Suprapubic skin (tissue), 4 donors: ENCODE results near the gene WLS. TPM values are rescaled to one million over a fixed set of nuclear protein-coding genes. Genes with fewer than 3 reads are reported as not detected.

Source experiments
- DNase-seq, 2 donors: peaks; one replicate each; pipeline ENCODE4 v3.0.0-alpha.2; 2019; ENCODE audit warnings: low spot score in 2 of 2
- H3K27ac ChIP-seq: fragments of 200-600 bp; sonication (generic); one replicate; pipeline ENCODE4 v1.5.1; 2019
- H3K27me3 ChIP-seq: fragments of 200-600 bp; sonication (generic); one replicate; pipeline ENCODE4 v1.5.1; 2019
- H3K36me3 ChIP-seq: fragments of 200-600 bp; sonication (generic); one replicate; pipeline ENCODE4 v1.5.1; 2019
- H3K4me1 ChIP-seq: fragments of 200-600 bp; sonication (generic); one replicate; pipeline ENCODE4 v1.5.1; 2019
- H3K4me3 ChIP-seq: fragments of 200-600 bp; sonication (generic); one replicate; pipeline ENCODE4 v1.5.1; 2019; ENCODE audit warnings: mild to moderate bottlenecking
- H3K9me3 ChIP-seq: fragments of 200-600 bp; sonication (generic); one replicate; pipeline ENCODE4 v1.5.1; 2019
- EP300 ChIP-seq: sonication (generic); formaldehyde crosslinking; IDR thresholded peaks from one replicate; pipeline ENCODE4 v1.6.1; 2017; ENCODE audit warnings: antibody characterized with exemption
- POLR2A ChIP-seq, 2 donors: fragments of 450-650 bp; IDR thresholded peaks; one replicate each; pipeline ENCODE4 v1.6.1; 2017; ENCODE audit warnings: antibody characterized with exemption in 2 of 2, mild to moderate bottlenecking in 2 of 2, moderate library complexity in 2 of 2
- POLR2AphosphoS5 ChIP-seq, 3 donors: sonication (generic); formaldehyde crosslinking; IDR thresholded peaks; one replicate each; pipeline ENCODE4 v1.6.1; 2017; ENCODE audit warnings: antibody characterized with exemption in 3 of 3
- WGBS: methylation state at CpG from one replicate; pipeline ENCODE4 v1.1.5; 2018; 5-methylcytosine and 5-hydroxymethylcytosine counted together
- total RNA-seq, 4 donors: library from RNA; depleted of rRNA; stranded (reverse); fragments of >200 nt; gene quantifications; one replicate each; pipeline ENCODE4 v1.1.0, GENCODE V29; 2016
- TF ChIP-seq, protein P1 (sequence below), 2 donors: fragments of 200-600 bp in 1 of 2; fragments of 450-650 bp in 1 of 2; sonication (generic) in 1 of 2; IDR thresholded peaks; one replicate each; pipeline ENCODE4 v1.5.1; 2016 to 2019; ENCODE audit warnings: antibody characterized with exemption in 2 of 2, mild to moderate bottlenecking in 1 of 2, moderate library complexity in 1 of 2

Gene WLS
- total RNA-seq, 4 donors from 2014 or later: 62.3 to 75.0 (median 70.0) TPM

GRCh38 chr1:68158837-68159236 is 73.5 kb downstream of the WLS start:
- H3K4me1 ChIP-seq: peaks cover 2% of the 10 kb centered on the region
- peaks cover 28% of the 10 kb centered on the region for H3K36me3 ChIP-seq
- no peak overlapping the region for H3K27ac ChIP-seq
- 71% methylated on average over 8 of the region's 8 CpGs for WGBS
- no peaks in the 10 kb centered on the region for H3K9me3 ChIP-seq
- H3K27me3 ChIP-seq: no peaks in the 10 kb centered on the region
- H3K4me3 ChIP-seq: no peak overlapping the region
- DNase-seq: no peak
- TF ChIP-seq, protein P1, sequence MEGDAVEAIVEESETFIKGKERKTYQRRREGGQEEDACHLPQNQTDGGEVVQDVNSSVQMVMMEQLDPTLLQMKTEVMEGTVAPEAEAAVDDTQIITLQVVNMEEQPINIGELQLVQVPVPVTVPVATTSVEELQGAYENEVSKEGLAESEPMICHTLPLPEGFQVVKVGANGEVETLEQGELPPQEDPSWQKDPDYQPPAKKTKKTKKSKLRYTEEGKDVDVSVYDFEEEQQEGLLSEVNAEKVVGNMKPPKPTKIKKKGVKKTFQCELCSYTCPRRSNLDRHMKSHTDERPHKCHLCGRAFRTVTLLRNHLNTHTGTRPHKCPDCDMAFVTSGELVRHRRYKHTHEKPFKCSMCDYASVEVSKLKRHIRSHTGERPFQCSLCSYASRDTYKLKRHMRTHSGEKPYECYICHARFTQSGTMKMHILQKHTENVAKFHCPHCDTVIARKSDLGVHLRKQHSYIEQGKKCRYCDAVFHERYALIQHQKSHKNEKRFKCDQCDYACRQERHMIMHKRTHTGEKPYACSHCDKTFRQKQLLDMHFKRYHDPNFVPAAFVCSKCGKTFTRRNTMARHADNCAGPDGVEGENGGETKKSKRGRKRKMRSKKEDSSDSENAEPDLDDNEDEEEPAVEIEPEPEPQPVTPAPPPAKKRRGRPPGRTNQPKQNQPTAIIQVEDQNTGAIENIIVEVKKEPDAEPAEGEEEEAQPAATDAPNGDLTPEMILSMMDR (IDR thresholded peaks at IDR 0.05): no peak
- no peak for TF ChIP-seq POLR2A (IDR thresholded peaks at IDR 0.05)
- TF ChIP-seq EP300: no peak
- no peak for TF ChIP-seq POLR2AphosphoS5 (IDR thresholded peaks at IDR 0.05)

- DNase-seq: no peak
- Histone ChIP-seq H3K36me3 (peaks cover 38% of the 10 kb centered on the region), H3K27ac (no peak overlapping the region), H3K9me3 (no peaks in the 10 kb centered on the region), H3K4me1 (peaks cover 2% of the 10 kb centered on the region), H3K27me3 (no peaks in the 10 kb centered on the region), H3K4me3 (no peak overlapping the region)
- TF ChIP-seq, protein P1 (IDR thresholded peaks at IDR 0.05): no peak
- no peak for TF ChIP-seq EP300
- TF ChIP-seq POLR2AphosphoS5 (IDR thresholded peaks at IDR 0.05): no peak
- TF ChIP-seq POLR2A (IDR thresholded peaks at IDR 0.05): no peak
- WGBS: 90% methylated on average over 2 of the region's 2 CpGs
Observed at GRCh38 chr1:68157416-68157815, 74.9 kb downstream of the WLS start.

- DNase-seq: no peak
- WGBS: 72% methylated on average over 3 of the region's 3 CpGs
- TF ChIP-seq, protein P1 (IDR thresholded peaks at IDR 0.05): no peak
- TF ChIP-seq POLR2AphosphoS5 (IDR thresholded peaks at IDR 0.05) (no peak), POLR2A (IDR thresholded peaks at IDR 0.05) (no peak), EP300 (no peak)
- peaks cover 2% of the 10 kb centered on the region for H3K4me1 ChIP-seq
- H3K27ac ChIP-seq: no peak overlapping the region
- H3K9me3 ChIP-seq: no peaks in the 10 kb centered on the region
- H3K27me3 ChIP-seq: no peaks in the 10 kb centered on the region
- H3K36me3 ChIP-seq: peaks cover 70% of the 10 kb centered on the region
- H3K4me3 ChIP-seq: no peak overlapping the region
Observed at GRCh38 chr1:68151690-68152089, 80.6 kb downstream of the WLS start.

GRCh38 chr1:68149907-68150306 is 82.4 kb downstream of the WLS start:
- 87% methylated on average over 8 of the region's 8 CpGs for WGBS
- Histone ChIP-seq H3K27ac (no peak overlapping the region), H3K9me3 (no peaks in the 10 kb centered on the region), H3K4me1 (peaks cover 9% of the 10 kb centered on the region), H3K4me3 (no peak overlapping the region), H3K36me3 (peaks cover 65% of the 10 kb centered on the region), H3K27me3 (no peaks in the 10 kb centered on the region)
- TF ChIP-seq POLR2A (IDR thresholded peaks at IDR 0.05) (no peak), EP300 (no peak), POLR2AphosphoS5 (IDR thresholded peaks at IDR 0.05) (no peak)
- TF ChIP-seq, protein P1 (IDR thresholded peaks at IDR 0.05): no peak
- DNase-seq: no peak

DNA sequence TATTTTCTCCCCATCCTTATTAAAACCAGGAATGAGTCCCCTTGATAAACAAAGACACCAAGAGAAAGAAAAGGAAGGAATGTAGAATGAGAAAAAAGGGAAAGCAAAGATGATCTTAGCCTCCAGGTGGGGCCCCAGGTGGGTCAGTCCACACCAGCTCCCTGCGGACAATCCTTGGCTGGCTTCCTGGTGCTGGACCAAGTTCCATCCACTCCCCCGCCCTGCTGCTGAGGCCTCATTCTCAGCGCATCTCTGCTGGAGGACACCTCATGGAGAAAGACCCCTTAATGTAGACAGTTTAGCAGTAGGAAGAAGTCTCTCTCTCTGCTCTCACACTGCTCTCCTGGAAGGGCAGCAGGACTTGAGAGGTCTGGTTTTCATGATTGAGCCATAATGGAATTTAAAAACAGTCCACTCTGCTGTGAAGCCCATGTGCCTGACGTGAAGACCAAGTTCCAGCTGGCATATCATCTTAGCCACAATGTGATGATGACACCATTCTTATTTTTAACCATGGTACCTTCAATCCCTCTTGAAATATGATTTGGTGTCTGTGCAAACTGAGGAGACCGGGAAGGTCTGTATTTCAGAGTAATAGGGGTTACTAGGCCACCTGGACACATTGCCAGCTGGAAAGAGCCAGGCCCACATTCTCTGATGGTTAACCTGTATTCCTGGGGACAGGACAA is 83.1 kb downstream of the WLS start:
- H3K4me3 ChIP-seq: no peak overlapping the region
- H3K27ac ChIP-seq: no peak overlapping the region
- H3K36me3 ChIP-seq: peaks cover 65% of the 10 kb centered on the region
- no peaks in the 10 kb centered on the region for H3K9me3 ChIP-seq
- 84% methylated on average over 5 of the region's 5 CpGs for WGBS
- no peak for TF ChIP-seq POLR2AphosphoS5 (IDR thresholded peaks at IDR 0.05)
- no peak for TF ChIP-seq POLR2A (IDR thresholded peaks at IDR 0.05)
- TF ChIP-seq, protein P1 (IDR thresholded peaks at IDR 0.05): no peak
- no peak for TF ChIP-seq EP300
- H3K27me3 ChIP-seq: no peaks in the 10 kb centered on the region
- H3K4me1 ChIP-seq: peaks cover 9% of the 10 kb centered on the region
- DNase-seq: no peak
